Tibial artery (tissue), 4 donors: ENCODE data around the gene ARAP3.

ENCODE experiments used
- DNase-seq, 2 donors: peaks; one replicate each; pipeline ENCODE4 v3.0.0-alpha.2; 2019
- H3K27ac ChIP-seq, 2 donors: fragments of 200-600 bp; sonication (generic) in 1 of 2; 1 replicate in 1 of 2; 2 replicates in 1 of 2; pipeline ENCODE4 v1.5.1; 2018 to 2019; ENCODE audit warnings: mild to moderate bottlenecking in 1 of 2
- H3K27me3 ChIP-seq, 2 donors: fragments of 200-600 bp; sonication (generic) in 1 of 2; one replicate each; pipeline versions ENCODE4 v1.5.1 to v1.6.0; 2016 to 2019
- H3K36me3 ChIP-seq, 3 donors: fragments of 200-600 bp; sonication (generic) in 2 of 3; one replicate each; pipeline ENCODE4 v1.5.1; 2016 to 2019; ENCODE audit warnings: mild to moderate bottlenecking in 2 of 3
- H3K4me1 ChIP-seq, 4 donors: fragments of 200-600 bp; sonication (generic) in 2 of 4; 1 replicate in 3 of 4; 2 replicates in 1 of 4; pipeline ENCODE4 v1.5.1; 2016 to 2019
- H3K4me3 ChIP-seq, 2 donors: fragments of 200-600 bp; sonication (generic) in 1 of 2; 1 replicate in 1 of 2; 2 replicates in 1 of 2; pipeline ENCODE4 v1.5.1; 2018 to 2019; ENCODE audit warnings: mild to moderate bottlenecking in 2 of 2
- H3K9me3 ChIP-seq, 3 donors: fragments of 200-600 bp; sonication (generic) in 1 of 3; one replicate each; pipeline ENCODE4 v1.5.1; 2016 to 2019
- intact Hi-C: fragments of 100-400 bp; cut with DNase I; formaldehyde crosslinking; loops from one replicate; pipeline ENCODE4 v1.15.0; 2023; ENCODE audit warnings: low total_unique reads
- TF ChIP-seq, protein P1 (sequence below), 2 experiments: fragments of 200-600 bp in 1 of 2; fragments of 450-650 bp in 1 of 2; IDR thresholded peaks; one replicate each; pipeline ENCODE4 v1.5.1; 2017 to 2019; ENCODE audit warnings: antibody characterized with exemption in 2 of 2, mild to moderate bottlenecking in 1 of 2, moderate library complexity in 1 of 2

The ARAP3 gene

GRCh38 chr5:141717043-141717442 lies 35.0 kb upstream of the ARAP3 start:
- Histone ChIP-seq H3K27ac (no peak overlapping the region), H3K9me3 (no peaks in the 10 kb centered on the region), H3K36me3 (no peaks in the 10 kb centered on the region), H3K4me3 (no peak overlapping the region), H3K27me3 (peaks cover 0 to 10% of the 10 kb centered on the region in 2 donors), H3K4me1 (no peaks in the 10 kb centered on the region)
- intact Hi-C loops = no loop called here
- no peak for DNase-seq
- TF ChIP-seq, protein P1, sequence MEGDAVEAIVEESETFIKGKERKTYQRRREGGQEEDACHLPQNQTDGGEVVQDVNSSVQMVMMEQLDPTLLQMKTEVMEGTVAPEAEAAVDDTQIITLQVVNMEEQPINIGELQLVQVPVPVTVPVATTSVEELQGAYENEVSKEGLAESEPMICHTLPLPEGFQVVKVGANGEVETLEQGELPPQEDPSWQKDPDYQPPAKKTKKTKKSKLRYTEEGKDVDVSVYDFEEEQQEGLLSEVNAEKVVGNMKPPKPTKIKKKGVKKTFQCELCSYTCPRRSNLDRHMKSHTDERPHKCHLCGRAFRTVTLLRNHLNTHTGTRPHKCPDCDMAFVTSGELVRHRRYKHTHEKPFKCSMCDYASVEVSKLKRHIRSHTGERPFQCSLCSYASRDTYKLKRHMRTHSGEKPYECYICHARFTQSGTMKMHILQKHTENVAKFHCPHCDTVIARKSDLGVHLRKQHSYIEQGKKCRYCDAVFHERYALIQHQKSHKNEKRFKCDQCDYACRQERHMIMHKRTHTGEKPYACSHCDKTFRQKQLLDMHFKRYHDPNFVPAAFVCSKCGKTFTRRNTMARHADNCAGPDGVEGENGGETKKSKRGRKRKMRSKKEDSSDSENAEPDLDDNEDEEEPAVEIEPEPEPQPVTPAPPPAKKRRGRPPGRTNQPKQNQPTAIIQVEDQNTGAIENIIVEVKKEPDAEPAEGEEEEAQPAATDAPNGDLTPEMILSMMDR (IDR thresholded peaks at IDR 0.05) = no peak

DNA sequence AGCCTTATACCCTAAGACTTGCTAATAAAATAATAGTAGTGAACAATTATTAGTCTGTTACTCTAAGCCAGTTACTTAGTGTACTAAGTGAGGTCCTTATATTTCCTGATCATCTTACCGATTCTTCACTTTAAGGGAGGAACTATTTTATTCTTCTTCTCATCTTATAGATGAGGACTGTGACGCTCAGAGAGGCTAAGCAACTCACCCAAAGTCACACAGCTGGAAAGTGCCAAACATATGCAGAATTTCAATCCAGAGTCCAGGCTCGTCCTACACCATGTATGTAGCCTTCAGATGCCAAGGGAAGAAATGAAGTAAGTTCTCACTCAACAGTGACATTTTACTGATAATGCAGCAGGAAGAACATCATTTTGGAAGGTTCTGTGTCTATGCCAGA lies 34.4 kb upstream of the ARAP3 start:
- Histone ChIP-seq H3K9me3 (no peaks in the 10 kb centered on the region), H3K27ac (no peak overlapping the region), H3K4me3 (no peak overlapping the region), H3K4me1 (no peaks in the 10 kb centered on the region), H3K36me3 (no peaks in the 10 kb centered on the region), H3K27me3 (peaks cover 0 to 13% of the 10 kb centered on the region in 2 donors)
- DNase-seq = no peak
- intact Hi-C loops = no loop called here
- TF ChIP-seq, protein P1 (IDR thresholded peaks at IDR 0.05) = no peak

DNA sequence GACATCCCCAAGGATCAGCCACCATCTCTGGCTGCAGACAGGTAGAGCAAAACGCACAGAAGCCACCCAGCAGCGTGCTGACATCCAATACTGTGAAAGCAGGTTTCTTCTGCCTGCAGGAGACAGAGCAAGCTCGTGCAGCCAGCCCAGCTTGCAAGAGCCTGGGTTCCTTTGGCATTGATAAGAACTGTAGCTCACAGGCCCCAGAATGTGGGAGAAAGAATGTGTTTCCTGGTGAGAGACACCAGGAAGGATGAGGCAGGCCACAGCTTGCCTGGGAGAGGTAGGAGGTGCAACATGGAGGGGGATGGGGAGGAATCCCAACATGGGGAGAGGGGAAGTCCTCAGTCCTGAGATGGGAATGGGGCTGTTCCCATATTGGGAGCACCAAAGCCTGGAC lies 34.0 kb upstream of the ARAP3 start:
- TF ChIP-seq, protein P1 (IDR thresholded peaks at IDR 0.05) = no peak
- Histone ChIP-seq H3K27me3 (peaks cover 0 to 16% of the 10 kb centered on the region in 2 donors), H3K27ac (no peak overlapping the region), H3K4me3 (no peak overlapping the region), H3K9me3 (no peaks in the 10 kb centered on the region), H3K4me1 (no peaks in the 10 kb centered on the region), H3K36me3 (no peaks in the 10 kb centered on the region)
- no peak for DNase-seq
- intact Hi-C loops = no loop called here

- intact Hi-C loops = no loop called here
- H3K27me3 ChIP-seq = peaks cover 0 to 16% of the 10 kb centered on the region in 2 donors
- no peaks in the 10 kb centered on the region for H3K9me3 ChIP-seq
- no peak overlapping the region for H3K4me3 ChIP-seq
- no peaks in the 10 kb centered on the region for H3K36me3 ChIP-seq
- DNase-seq = no peak
- TF ChIP-seq, protein P1 (IDR thresholded peaks at IDR 0.05) = no peak
- no peak overlapping the region for H3K27ac ChIP-seq
- no peaks in the 10 kb centered on the region for H3K4me1 ChIP-seq
Measured at GRCh38 chr5:141715346-141715905, 33.4 kb upstream of the ARAP3 start.

- no peak for DNase-seq
- TF ChIP-seq, protein P1 (IDR thresholded peaks at IDR 0.05) = no peak
- Histone ChIP-seq H3K4me3 (no peak overlapping the region), H3K36me3 (no peaks in the 10 kb centered on the region), H3K4me1 (no peaks in the 10 kb centered on the region), H3K27me3 (peaks cover 0 to 16% of the 10 kb centered on the region in 2 donors), H3K9me3 (no peaks in the 10 kb centered on the region), H3K27ac (no peak overlapping the region)
- intact Hi-C loops = no loop called here
Measured at GRCh38 chr5:141714542-141715310, 32.7 kb upstream of the ARAP3 start.
